NCI-H2107 treated with DMSO at 0.1 percent for 48 hours (cell line): Measurements from ENCODE around the gene MTMR10.

ENCODE experiments used
- DNase-seq: peaks from one replicate; lab custom pipeline; 2025; ENCODE audit not compliant: unreplicated experiment; lab: John Stamatoyannopoulos, UW

MTMR10 gene

GRCh38 chr15:30922480-30923311, 68.7 kb downstream of the MTMR10 start:
- DNase-seq: no peak

- no peak for DNase-seq
Observed at GRCh38 chr15:30921781-30922479, 69.5 kb downstream of the MTMR10 start.

- DNase-seq: no peak
Observed at GRCh38 chr15:30921106-30921505, 70.3 kb downstream of the MTMR10 start.

- no peak for DNase-seq
Observed at GRCh38 chr15:30919877-30920550, 71.4 kb downstream of the MTMR10 start.

GRCh38 chr15:30918366-30918765, 73.1 kb downstream of the MTMR10 start:
- DNase-seq: no peak

GRCh38 chr15:30917675-30918074, 73.8 kb downstream of the MTMR10 start:
- DNase-seq: no peak

- no peak for DNase-seq
Observed at GRCh38 chr15:30917013-30917412, 74.4 kb downstream of the MTMR10 start.

GRCh38 chr15:30913761-30914160, 77.7 kb downstream of the MTMR10 start:
- no peak for DNase-seq

- DNase-seq: no peak
Observed at GRCh38 chr15:30906366-30906765, 85.1 kb downstream of the MTMR10 start.

- DNase-seq: no peak
Observed at GRCh38 chr15:30905821-30906220, 85.6 kb downstream of the MTMR10 start.

- no peak for DNase-seq
Observed at GRCh38 chr15:30904812-30905211, 86.6 kb downstream of the MTMR10 start.

- peak; percentile 50 for DNase-seq
Observed at GRCh38 chr15:30903497-30904187, 87.8 kb downstream of the MTMR10 start, which contains the start of gene FAN1. TSS of gene FAN1 (plus strand) at chr15:30903915. CDS start at chr15:30904664, 749 bp downstream.

- DNase-seq: no peak
Observed at GRCh38 chr15:30901889-30902288, 89.5 kb downstream of the MTMR10 start.

- no peak for DNase-seq
Observed at GRCh38 chr15:30896211-30896606, 95.2 kb downstream of the MTMR10 start.

- no peak for DNase-seq
Observed at GRCh38 chr15:30895461-30896210, 95.8 kb downstream of the MTMR10 start.

GRCh38 chr15:30889196-30889595, 102.2 kb downstream of the MTMR10 start:
- DNase-seq: no peak
